Activated naive CD4-positive, alpha-beta T cell treated with anti-CD3 and anti-CD28 coated beads for 36 hours (primary cell): ENCODE results near the gene SENP5. TPM values are rescaled to one million over a fixed set of nuclear protein-coding genes. Genes with fewer than 3 reads are reported as not detected.
"Not testable (repeated sequence)": the region's sequence is repeated elsewhere in the genome, so short reads cannot be mapped to it uniquely, and the experiment has no call there.

ENCODE experiments used
- CTCF ChIA-PET: fragments of 350-600 bp; sonication (Branson Sonifier 250); formaldehyde crosslinking; loops from one replicate; lab custom pipeline; 2021; ENCODE audit warnings: antibody characterized with exemption; lab: Charles Lee
- DNase-seq: peaks from one replicate; pipeline ENCODE4 v3.0.0-alpha.2; 2020
- H3K27ac Mint-ChIP-seq: one replicate; pipeline ENCODE4 v1.8.0; 2021; ENCODE audit warnings: mild to moderate bottlenecking, mixed read lengths
- H3K27me3 Mint-ChIP-seq: one replicate; pipeline ENCODE4 v1.8.0; 2021; ENCODE audit warnings: low read depth, mixed read lengths
- H3K36me3 Mint-ChIP-seq: one replicate; pipeline ENCODE4 v1.8.0; 2021; ENCODE audit warnings: low read depth, mixed read lengths
- H3K4me1 Mint-ChIP-seq: one replicate; pipeline ENCODE4 v1.8.0; 2021; ENCODE audit warnings: low read depth, mixed read lengths
- H3K4me3 Mint-ChIP-seq: one replicate; pipeline ENCODE4 v1.8.0; 2021; ENCODE audit warnings: mild to moderate bottlenecking, moderate library complexity, mixed read lengths
- H3K9me3 Mint-ChIP-seq: one replicate; pipeline ENCODE4 v1.8.0; 2021; ENCODE audit warnings: mixed read lengths
- intact Hi-C: fragments of 100-400 bp; cut with micrococcal nuclease; formaldehyde crosslinking; loops from one replicate; pipeline ENCODE4 v1.15.1; 2023
- total RNA-seq, 2 experiments: library from RNA; stranded (reverse); gene quantifications; one replicate each; pipeline ENCODE4 v1.2.3, GENCODE V29; 2021

The SENP5 gene
- 10 to 100 TPM; 24.1 to 24.4 TPM for total RNA-seq

GRCh38 chr3:196867507-196868296, at the start of gene SENP5:
TSS of gene SENP5 (plus strand) at chr3:196867920. CDS start at chr3:196885182, 17,262 bp downstream.
- H3K4me1 Mint-ChIP-seq = peaks cover 31% of the 10 kb centered on the region
- DNase-seq = peak; percentile 92
- H3K4me3 Mint-ChIP-seq = peak within 1 kb of the TSS; percentile 97
- H3K27me3 Mint-ChIP-seq = no peaks in the 10 kb centered on the region
- peak within 1 kb of the TSS; percentile 91 for H3K27ac Mint-ChIP-seq
- CTCF ChIA-PET = interaction anchor here (0.8 to 1.5 kb wide), 3 partner anchors 30 to 75 kb away, joined by 3 to 7 read pairs (median 4); partner anchors contain the start of gene NCBP2
- H3K36me3 Mint-ChIP-seq = peaks cover 2% of the 10 kb centered on the region
- intact Hi-C loops = loop anchor here (1.0 to 5.0 kb wide), 3 partner anchors 75 to 430 kb away; partner anchors contain the start of genes DLG1, FBXO45, NCBP2 and WDR53
- peaks cover 8% of the 10 kb centered on the region for H3K9me3 Mint-ChIP-seq

- DNase-seq = no peak
- no peak overlapping the region for H3K4me3 Mint-ChIP-seq
- no peaks in the 10 kb centered on the region for H3K9me3 Mint-ChIP-seq
- CTCF ChIA-PET = no interaction called here
- H3K36me3 Mint-ChIP-seq = peaks cover 30% of the 10 kb centered on the region
- intact Hi-C loops = no loop called here
- no peaks in the 10 kb centered on the region for H3K4me1 Mint-ChIP-seq
- no peak overlapping the region for H3K27ac Mint-ChIP-seq
- H3K27me3 Mint-ChIP-seq = no peaks in the 10 kb centered on the region
Measured at GRCh38 chr3:196821806-196822355, 45.8 kb upstream of the SENP5 start.

- H3K36me3 Mint-ChIP-seq, H3K9me3 Mint-ChIP-seq, DNase-seq, H3K4me1 Mint-ChIP-seq, CTCF ChIA-PET, H3K4me3 Mint-ChIP-seq, H3K27me3 Mint-ChIP-seq, H3K27ac Mint-ChIP-seq: not testable (repeated sequence)
- intact Hi-C loops = loop anchor here (10.0 kb wide), 1 partner anchor 225 kb away; no protein-coding TSS in a partner anchor
Measured at GRCh38 chr3:196829651-196830050, 38.1 kb upstream of the SENP5 start.

GRCh38 chr3:196835086-196835485, 32.6 kb upstream of the SENP5 start:
- intact Hi-C loops = loop anchor here (5.0 to 10.0 kb wide), 2 partner anchors 230 to 352 kb away; no protein-coding TSS in a partner anchor
- CTCF ChIA-PET = interaction anchor here (0.5 to 0.7 kb wide), 5 partner anchors 15 to 263 kb away, joined by 3 to 6 read pairs (median 4); no protein-coding TSS in a partner anchor
- H3K27ac Mint-ChIP-seq = no peak overlapping the region

GRCh38 chr3:196836626-196837025, 31.1 kb upstream of the SENP5 start:
- not testable (repeated sequence) for H3K4me1 Mint-ChIP-seq, H3K36me3 Mint-ChIP-seq, DNase-seq, H3K27me3 Mint-ChIP-seq, H3K4me3 Mint-ChIP-seq, H3K27ac Mint-ChIP-seq, H3K9me3 Mint-ChIP-seq
- CTCF ChIA-PET = interaction anchor here (0.9 to 3.5 kb wide), 4 partner anchors 19 to 140 kb away, joined by 3 to 27 read pairs (median 4); partner anchors contain the start of gene PIGZ
- intact Hi-C loops = loop anchor here (5.0 to 10.0 kb wide), 2 partner anchors 232 to 351 kb away; no protein-coding TSS in a partner anchor

More at GRCh38 chr3:196835086-196835485, 32.6 kb upstream of the SENP5 start:
- H3K4me3 Mint-ChIP-seq = no peak overlapping the region
- no peaks in the 10 kb centered on the region for H3K4me1 Mint-ChIP-seq
- DNase-seq = no peak
- no peaks in the 10 kb centered on the region for H3K36me3 Mint-ChIP-seq
- H3K27me3 Mint-ChIP-seq = no peaks in the 10 kb centered on the region
- H3K9me3 Mint-ChIP-seq = no peaks in the 10 kb centered on the region

- Mint-ChIP-seq H3K4me1 (no peaks in the 10 kb centered on the region), H3K27ac (no peak overlapping the region), H3K4me3 (no peak overlapping the region), H3K36me3 (no peaks in the 10 kb centered on the region), H3K9me3 (no peaks in the 10 kb centered on the region), H3K27me3 (no peaks in the 10 kb centered on the region)
- intact Hi-C loops = loop anchor here (1.0 to 10.0 kb wide), 5 partner anchors 104 to 349 kb away; partner anchors contain the start of genes MELTF and NCBP2
- CTCF ChIA-PET = interaction anchor here (0.6 to 3.5 kb wide), 23 partner anchors 17 to 969 kb away, joined by 3 to 27 read pairs (median 4); partner anchors contain the start of genes MELTF, NCBP2, PIGZ and SENP5
- DNase-seq = peak; percentile 90
Measured at GRCh38 chr3:196837819-196838420, 29.8 kb upstream of the SENP5 start.

GRCh38 chr3:196839351-196839750, 28.4 kb upstream of the SENP5 start:
- CTCF ChIA-PET = interaction anchor here (1.0 to 3.5 kb wide), 3 partner anchors 25 to 131 kb away, joined by 7 to 27 read pairs (median 7); partner anchors contain the start of gene PIGZ
- intact Hi-C loops = loop anchor here (5.0 to 10.0 kb wide), 2 partner anchors 235 to 348 kb away; no protein-coding TSS in a partner anchor
- H3K36me3 Mint-ChIP-seq, H3K27me3 Mint-ChIP-seq, H3K9me3 Mint-ChIP-seq, DNase-seq, H3K4me1 Mint-ChIP-seq, H3K27ac Mint-ChIP-seq, H3K4me3 Mint-ChIP-seq: not testable (repeated sequence)

- DNase-seq = no peak
- no peaks in the 10 kb centered on the region for H3K27me3 Mint-ChIP-seq
- no peak overlapping the region for H3K4me3 Mint-ChIP-seq
- no peak overlapping the region for H3K27ac Mint-ChIP-seq
- intact Hi-C loops = no loop called here
- no peaks in the 10 kb centered on the region for H3K36me3 Mint-ChIP-seq
- no peaks in the 10 kb centered on the region for H3K9me3 Mint-ChIP-seq
- CTCF ChIA-PET = interaction anchor here (1.1 kb wide), 1 partner anchor 21 kb away, joined by 3 read pairs; no protein-coding TSS in a partner anchor
- H3K4me1 Mint-ChIP-seq = no peaks in the 10 kb centered on the region
Measured at GRCh38 chr3:196842567-196843434, 24.9 kb upstream of the SENP5 start.

GRCh38 chr3:196843435-196844110, 24.1 kb upstream of the SENP5 start:
- no peak overlapping the region for H3K27ac Mint-ChIP-seq
- no peaks in the 10 kb centered on the region for H3K4me1 Mint-ChIP-seq
- CTCF ChIA-PET = interaction anchor here (0.6 to 1.1 kb wide), 2 partner anchors 20 to 251 kb away, joined by 3 read pairs; no protein-coding TSS in a partner anchor
- no peaks in the 10 kb centered on the region for H3K9me3 Mint-ChIP-seq
- no peak overlapping the region for H3K4me3 Mint-ChIP-seq
- no peaks in the 10 kb centered on the region for H3K36me3 Mint-ChIP-seq
- intact Hi-C loops = no loop called here
- H3K27me3 Mint-ChIP-seq = no peaks in the 10 kb centered on the region
- DNase-seq = no peak

- H3K4me3 Mint-ChIP-seq, H3K9me3 Mint-ChIP-seq, H3K36me3 Mint-ChIP-seq, H3K27me3 Mint-ChIP-seq, H3K27ac Mint-ChIP-seq, DNase-seq, intact Hi-C loops, H3K4me1 Mint-ChIP-seq: not testable (repeated sequence)
- CTCF ChIA-PET = interaction anchor here (0.6 to 1.1 kb wide), 2 partner anchors 19 to 252 kb away, joined by 3 read pairs; no protein-coding TSS in a partner anchor
Measured at GRCh38 chr3:196844235-196845219, 23.2 kb upstream of the SENP5 start.
